Endometrial microvascular endothelial cells (primary cell): Measurements from ENCODE around the gene APH1B. TPM values are rescaled to one million over a fixed set of nuclear protein-coding genes. Genes with fewer than 3 reads are reported as not detected.
"Not testable (repeated sequence)": the region's sequence is repeated elsewhere in the genome, so short reads cannot be mapped to it uniquely, and the experiment has no call there.

Experiments used
- in situ Hi-C: cut with HindIII; loops from 2 replicates; pipeline ENCODE4 v1.10.0; 2017; ENCODE audit warnings: low sequenced_read_pairs, low pct_unique_long_range_greater_than_20kb; ENCODE audit errors: inconsistent ontology term
- total RNA-seq: library from RNA; depleted of rRNA; stranded (reverse); fragments of >200 nt; gene quantifications from one replicate; pipeline ENCODE4 v1.2.3, GENCODE V29; 2015; ENCODE audit errors: inconsistent ontology term

The APH1B gene
- total RNA-seq, 1 donor from 2014 or later, result 17.8 TPM

DNA sequence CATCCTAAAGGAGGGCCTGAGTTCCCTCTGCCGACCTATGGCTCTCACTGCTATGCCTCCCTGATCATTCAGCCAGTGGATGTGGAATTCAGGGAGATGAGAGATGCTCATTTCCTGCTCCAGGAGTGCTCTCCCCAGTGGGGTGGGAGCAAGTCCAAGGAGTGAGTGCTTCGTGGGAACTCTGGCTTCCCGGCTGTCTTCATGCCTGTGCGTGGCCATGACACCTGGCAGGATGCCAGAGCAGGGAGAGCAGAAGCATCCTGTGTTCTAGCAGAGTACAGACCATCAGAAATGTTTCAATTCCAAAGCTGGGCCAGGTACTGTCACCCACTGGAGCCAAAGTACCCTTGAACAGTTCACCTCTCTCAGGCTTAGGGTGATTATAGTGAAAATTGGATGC lies 45.1 kb downstream of the APH1B start:
- in situ Hi-C loops, result no loop called here

DNA sequence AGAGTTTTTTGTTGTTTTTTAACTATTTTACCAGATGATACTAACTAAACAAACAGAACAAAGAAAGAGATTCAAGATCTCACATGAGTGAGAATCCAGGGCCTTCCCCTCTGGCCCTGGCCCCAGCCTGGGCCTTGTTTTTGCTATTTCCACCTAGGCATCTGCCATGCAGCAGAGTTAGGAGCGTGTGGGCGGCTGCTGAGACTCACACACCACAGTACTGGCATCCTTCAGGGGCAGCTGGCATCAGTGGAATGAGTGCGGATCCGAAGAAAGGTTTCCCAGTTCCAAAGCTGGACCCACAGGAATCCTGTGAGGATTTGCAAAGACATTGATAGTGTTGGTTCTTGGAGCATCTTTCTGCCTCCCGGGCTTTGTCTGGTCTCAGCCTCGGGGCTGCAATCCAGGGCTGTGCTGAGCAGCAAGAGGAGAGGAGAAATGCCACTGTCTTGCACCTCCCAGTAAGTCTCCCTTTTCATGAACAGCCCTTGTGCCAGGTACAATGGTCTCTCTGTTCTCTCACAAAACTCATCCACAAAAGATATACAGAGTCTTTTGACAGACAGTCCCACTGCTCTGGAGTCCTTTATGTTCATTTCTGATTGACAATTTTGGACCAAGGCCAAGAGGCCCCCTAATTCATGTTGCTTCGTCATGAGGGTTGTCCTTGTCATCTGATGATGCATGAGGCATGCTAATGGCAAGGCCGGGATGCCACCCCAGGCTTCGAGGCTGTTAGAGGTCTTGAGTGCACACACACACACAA lies 46.6 kb downstream of the APH1B start:
- in situ Hi-C loops, result no loop called here

DNA sequence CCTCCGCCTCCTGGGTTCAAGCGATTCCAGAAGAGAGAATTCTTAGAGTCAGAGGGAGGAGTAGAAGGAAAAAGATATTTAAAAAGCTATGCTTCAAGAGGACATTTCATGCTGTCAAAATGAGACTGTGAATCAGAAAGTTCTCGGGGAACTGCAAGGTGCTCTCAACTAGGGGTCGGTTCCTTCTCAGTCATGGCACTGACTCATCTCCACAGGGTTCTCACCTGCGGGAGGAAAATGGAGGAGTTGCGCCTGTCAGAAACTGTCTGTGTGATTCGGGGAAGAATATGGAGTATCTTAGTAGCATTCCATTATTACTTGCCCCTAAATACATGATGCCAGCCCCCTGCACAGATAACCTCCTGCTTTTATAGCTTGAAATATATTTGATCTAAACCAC lies 47.4 kb downstream of the APH1B start:
- in situ Hi-C loops, result no loop called here

DNA sequence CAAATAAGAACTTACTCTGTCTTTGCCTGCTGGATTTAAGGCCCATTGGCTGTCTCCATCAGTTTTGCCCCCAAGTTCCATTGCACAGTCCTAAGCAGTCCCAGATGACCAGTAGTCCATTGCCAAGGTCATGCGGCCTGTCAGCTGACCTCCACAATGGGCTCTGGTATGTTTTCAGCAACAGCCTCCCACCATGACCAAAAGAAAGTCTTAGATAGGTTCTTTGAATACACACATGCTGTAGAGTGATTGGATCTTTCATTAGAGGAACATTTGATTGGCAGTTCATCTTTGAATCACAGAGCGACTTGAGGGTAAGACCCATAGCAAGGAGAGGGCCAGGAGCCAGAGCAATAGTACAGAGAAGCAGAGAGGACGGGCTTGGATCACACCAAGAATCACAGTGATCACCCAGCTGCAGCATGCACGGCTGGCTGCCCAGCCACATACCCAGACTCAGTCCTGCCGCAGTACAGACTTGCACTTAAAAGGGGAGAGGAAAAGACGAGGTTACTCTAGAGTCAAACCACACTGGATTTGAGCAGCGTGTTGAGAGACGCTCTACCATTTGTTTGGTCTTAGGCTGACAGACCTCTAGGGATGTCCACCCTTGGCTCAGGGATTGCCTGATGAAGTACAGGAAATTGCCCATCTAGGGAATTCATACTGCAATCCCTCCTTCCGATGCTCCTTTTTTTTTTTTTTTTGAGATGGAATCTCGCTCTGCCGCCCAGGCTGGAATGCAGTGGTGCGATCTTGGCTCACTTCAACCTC lies 50.4 kb downstream of the APH1B start:
- in situ Hi-C loops, result no loop called here

DNA sequence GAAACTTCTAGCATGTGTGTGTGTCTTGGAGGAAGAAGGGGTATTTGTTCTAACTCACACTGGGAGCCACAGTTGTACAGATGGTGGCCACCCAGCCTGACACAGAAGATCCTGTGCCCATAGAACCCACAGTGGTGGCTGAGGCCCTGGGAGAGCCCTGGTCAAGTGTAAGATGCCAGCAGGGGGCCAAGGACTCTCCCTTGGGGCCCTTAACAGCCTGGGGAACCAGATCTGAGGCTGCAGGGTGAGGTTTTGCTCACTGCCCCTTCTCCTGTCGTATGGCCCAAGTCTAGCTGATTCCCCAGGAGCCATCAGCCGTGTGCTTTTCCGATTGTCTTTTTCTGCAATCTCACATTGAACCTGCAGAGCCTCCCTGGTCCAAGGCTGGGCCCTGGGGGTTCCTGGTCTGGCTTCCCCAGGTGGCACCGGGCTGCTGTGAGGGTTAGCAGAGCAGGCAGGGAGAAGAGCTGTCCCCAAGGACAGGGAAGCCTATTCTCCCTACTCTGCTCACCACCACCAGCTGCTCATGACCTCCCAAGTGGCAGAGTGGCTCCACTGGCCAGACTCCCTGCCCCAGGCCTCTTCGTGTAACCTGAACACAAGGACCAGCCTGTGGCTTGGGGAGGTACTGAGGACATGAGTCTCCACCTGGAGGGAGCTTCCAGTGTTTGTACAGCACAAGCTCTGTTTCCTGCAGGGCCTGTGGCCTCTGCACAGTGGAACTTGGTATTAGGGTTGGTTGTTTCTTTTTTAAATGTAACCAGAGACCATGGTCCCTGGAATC lies 52.4 kb downstream of the APH1B start:
- in situ Hi-C loops, result no loop called here

DNA sequence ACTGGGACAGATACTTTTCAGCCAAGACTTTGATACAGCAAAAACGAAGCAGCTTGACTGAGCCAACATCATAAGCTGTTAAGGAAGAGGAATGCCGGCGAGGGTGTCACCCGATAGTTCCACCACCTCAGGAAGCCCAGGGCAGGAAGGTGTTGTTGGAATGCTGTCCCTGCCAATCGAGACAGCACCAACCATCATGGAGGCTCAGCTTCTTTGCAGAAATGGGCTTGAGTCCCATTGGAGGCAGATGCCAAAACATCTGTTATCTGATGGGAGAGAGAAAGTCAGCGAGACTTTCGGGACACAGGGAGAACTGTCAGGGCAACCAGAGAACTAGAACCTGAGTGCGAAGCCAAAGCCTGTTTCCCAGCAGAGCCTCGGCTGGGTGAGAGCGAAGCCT lies 53.5 kb downstream of the APH1B start:
- in situ Hi-C loops, result no loop called here

DNA sequence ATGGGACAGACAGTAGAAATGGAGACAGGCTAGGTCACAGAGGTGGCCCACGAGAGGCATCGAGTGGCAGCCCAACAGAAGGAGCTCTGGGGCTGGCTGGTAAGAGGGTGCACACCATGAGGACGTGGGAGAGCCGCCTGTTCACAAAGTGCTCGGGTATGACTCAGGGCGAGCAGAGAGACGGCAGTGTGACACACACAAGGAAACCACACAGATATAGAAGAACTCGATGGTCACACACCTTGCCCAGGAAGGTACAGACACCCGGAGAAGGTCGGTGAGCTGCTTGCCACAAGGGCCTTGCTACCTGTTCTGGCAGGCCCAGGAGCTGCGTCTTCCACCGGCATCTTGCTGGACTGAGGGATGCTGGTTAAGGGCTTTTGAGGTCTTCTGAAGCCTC lies 54.1 kb downstream of the APH1B start:
- in situ Hi-C loops, result no loop called here

DNA sequence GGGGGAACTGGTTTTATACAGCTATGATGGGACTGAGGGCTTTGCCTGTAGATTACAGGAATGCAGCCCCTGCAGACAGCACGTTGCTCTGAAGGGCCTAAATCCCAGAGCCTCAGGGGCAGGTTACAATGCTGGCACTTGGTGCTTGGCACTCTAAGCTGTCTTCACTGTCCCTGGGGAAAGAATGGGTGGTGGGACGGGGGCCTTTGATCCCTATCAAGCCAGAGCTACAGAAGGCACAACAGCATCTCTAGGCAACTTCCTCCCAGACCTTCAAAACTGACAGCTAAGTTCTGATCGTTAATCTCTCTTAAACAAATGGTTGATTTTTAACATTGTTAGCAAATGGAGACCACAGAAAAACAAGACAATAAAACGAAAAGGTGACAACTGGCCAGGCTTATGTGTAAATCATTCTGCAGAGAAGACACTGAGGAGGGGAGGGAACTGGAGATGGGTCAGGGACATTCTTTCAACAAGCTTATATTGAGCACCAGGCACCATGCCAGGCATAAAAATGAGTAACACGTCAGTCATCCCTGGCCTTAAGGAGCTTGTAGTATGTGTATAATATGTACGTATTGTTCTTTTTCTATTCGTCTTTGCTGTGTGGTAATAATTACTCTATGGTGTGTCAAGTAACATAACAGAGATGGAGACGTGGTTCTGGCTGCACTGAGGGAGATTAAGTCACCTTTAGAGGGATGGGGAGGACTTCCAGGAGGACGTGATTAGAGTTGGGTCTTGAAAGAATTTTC lies 55.1 kb downstream of the APH1B start:
- in situ Hi-C loops, result no loop called here

DNA sequence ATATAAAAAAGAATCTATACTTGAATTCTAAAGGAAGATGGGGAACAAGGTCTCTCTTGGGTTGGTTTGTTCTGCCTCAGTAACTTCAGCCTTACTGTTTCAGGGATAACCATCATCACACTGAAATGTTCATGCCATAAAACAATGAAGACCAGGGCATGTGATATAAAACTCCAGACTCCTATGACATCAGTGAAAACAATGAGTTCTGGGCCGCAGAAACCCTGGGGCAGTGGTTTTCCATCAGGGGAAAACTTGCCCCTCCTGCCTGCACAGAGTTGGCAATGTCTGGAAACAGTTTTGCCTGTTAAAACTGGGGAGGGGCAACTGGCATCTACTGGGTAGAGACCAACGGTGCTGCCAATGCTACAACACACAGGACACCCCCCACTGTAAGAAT lies 57.4 kb downstream of the APH1B start:
- in situ Hi-C loops, result no loop called here

DNA sequence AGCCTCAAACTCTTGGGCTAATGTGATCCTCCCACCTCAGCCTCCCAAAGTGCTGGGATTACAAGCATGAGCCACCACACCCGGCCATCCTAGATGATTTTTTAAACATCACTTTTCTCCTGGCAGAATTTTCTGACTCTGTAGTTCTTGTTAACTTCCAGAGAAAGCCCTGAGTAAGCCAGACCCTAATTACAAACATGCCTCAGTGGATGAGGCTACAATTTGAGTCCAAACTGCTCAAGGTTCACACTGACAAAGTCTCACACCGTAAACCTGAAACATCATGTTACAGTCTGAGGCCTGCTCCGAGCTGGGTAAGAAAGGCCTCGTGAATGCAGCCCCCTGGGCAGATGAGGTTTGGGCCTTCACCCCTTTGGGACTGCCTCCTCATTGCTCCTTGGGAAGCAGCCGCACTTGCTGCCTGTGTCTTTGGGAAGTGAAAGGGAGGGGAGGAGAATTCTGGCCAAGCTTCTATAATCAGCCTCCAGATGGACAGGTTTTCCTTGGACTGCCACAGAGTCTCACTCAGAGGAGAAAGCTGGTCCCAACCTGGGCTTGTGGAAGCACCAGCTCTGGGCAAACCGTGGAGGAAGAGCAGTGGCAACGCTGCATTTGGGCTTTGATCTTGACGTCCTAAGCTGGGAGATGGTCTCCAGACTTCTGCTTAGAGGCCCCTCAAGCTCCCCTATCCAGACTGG lies 58.3 kb downstream of the APH1B start:
- in situ Hi-C loops, result no loop called here

DNA sequence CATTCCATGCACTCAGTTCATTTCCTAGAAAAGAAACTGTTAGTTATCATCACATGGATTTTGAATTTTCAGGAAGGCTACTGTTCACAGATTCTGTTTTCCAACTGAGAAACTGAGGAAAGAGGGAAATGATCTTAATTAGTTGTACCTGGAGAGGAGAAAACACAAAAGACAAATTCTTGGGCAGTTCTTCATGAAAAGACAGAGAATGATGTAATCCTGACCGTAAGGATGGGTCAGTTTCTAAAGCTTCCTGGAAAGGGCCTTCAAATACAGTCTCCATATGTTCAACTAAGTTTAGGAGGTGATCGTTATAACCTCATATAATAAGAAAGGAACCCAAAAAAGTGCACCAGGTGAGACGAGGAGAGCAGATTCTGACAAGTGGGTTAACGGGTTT lies 59.6 kb downstream of the APH1B start:
- in situ Hi-C loops, result no loop called here

DNA sequence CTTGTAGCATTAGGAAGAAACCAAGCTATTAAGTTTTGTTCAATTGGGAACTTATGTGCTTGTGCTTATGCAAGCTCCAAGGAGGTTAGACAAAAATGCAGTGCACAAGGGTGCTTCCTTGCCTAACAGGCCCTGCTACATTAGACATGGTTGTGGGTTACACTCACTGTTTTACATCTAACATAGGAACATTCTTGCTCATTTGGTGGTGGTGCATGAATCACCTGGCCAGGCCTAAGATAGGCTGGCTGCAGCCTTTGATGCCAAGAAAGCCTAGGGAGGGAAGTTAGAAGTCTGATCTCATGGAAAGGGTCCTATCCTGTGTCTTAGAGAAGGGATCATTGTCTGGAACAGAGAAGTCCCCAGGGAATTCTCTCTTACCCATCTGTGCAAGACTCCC lies 60.8 kb downstream of the APH1B start:
- in situ Hi-C loops, result no loop called here

DNA sequence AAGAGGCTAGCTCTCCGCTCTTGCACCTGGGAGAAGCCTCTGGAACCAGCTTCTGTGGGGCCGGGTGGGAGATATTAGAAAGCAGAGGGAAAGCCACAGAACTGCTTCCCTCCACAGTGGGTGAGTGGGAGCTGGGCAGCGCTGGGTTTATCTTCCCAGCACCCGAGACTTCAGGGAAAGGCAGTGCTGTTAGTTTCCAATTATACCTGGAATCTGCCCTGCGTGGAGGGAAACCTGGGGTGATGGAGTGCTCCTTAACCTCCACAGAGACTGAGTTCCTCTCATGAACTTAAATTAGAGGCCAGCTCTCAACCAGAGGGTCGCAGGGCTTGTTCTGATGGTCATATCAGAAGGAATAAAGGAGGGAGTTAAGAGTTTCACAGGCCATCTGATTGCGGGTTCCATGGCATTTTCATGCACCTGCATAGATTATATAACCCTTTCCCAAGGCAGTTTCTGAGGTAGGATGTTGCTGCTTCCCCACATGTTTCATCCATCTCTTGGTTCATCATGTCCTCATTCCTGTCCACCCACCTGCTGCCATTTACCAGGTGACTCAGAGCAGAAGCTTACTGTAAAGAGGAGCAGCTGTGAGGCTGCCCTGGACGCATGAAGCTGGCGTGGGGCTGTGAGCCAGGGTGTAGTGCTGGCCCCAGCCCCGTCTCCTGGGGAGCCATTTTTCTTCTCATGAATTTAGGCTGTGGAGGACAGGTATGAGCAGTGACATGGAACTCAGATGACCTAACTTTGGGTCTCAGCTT lies 61.8 kb downstream of the APH1B start:
- in situ Hi-C loops, result no loop called here

DNA sequence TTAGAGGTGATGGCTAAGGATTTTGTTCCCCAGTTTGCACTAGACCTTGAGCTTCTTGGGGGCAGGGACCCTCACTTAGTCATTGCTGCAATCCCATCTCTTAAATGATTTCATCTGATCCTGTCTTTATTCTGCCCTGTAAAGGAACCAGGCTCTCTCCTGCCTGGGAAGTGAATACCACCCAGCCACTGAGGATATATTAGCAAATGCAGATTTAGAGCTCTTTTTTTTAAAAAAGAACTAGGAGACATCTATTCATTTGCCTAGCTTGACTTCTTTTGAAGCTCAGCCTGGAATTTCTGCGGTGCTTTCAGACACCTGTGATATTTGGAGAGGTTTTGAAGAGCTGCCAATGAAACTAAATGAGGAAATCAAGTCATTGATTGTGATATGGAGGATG lies 62.4 kb downstream of the APH1B start:
- in situ Hi-C loops, result no loop called here

DNA sequence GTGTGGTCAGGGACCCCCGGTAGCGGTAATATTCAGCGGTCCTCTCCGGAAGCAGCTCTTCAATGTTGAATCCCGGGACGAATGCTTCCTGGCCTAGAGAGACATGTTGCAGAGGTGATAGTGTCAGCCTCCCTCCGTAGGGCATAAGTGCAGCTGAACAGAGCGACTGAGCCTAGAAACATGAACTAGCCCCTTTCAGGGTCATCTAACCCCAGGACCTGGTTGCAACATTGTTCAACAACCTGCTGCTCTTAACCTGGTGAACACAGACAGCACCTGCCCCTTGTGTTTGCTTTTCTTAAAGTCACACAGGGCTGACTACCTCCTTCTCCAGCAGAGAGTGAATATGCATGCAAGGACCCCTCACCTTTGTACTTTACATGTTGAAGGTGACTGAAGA lies 62.9 kb downstream of the APH1B start:
- in situ Hi-C loops, result no loop called here

DNA sequence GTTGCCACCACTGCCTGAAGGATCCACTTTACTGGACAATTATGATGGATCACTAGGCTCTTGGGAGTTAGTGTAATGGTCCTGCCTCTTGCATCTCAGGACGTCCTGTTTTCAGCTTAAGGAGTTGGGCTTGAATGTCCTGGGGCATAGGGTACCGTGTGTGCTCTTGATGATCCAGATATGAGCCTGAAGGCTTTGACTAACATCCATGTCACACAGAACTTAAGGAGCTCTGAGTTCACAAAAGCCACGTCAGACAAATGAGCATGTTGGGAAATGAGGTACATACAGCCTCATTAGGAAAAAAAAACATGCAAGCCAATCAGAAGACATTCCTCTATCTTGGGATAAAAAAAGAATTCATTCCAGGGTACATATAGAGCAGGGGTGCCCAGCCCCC lies 63.5 kb downstream of the APH1B start:
- in situ Hi-C loops, result no loop called here

DNA sequence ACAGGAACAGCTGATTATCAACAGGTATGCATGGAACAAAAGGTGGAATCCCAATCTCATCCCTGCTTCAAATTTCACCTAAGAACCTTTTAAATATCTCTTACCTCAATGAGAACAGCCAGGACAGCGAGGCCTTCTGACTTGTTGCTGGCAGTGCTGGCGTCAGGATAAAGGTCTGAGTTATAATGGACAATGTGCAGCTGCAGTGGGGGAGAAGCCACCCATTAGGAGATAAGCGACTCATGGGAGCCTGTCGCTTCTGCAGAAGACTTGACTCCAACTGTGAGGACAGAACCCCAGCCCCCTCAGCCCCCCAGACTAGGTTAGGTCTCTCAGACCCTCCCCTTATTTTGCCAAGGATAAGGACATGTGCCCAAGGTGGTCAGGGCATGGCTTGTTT lies 64.5 kb downstream of the APH1B start:
- in situ Hi-C loops, result no loop called here

DNA sequence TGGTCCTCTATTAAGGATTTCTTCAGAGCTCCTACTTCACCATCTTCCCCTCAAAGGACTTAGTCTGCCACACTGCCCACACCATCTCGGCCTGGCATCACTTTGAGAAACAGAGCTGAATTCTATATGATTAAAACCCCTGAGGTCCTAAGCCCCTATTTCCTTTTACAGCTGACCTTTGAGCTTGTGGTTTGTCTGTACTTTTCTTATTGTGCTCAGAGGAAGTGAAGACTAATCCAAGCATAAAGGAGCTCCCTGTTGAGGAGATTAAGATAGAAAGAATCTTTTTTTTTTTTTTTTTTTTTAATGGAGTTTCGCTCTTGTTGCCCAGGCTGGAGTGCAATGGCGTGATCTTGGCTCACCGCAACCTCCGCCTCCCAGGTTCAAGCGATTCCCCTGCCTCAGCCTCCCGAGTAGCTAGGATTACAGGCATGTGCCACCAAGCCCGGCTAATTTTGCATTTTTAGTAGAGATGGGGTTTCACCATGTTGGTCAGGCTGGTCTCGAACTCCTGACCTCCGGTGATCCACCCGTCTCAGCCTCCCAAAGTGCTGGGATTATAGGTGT lies 65.7 kb downstream of the APH1B start:
- in situ Hi-C loops, result not testable (repeated sequence)
